Measurements from ENCODE around the gene OLIG2. TPM values are rescaled to one million over a fixed set of nuclear protein-coding genes. Genes with fewer than 3 reads are reported as not detected.

OLIG2 gene
- polyA plus RNA-seq, 1 experiment: not detected

- H3K4me3 ChIP-seq (ENCODE audit: low read depth, low read length): no peak overlapping the region
- ChIA-PET POLR2A (no interaction called here), CTCF (no interaction called here)
- no peaks in the 10 kb centered on the region for H3K36me3 ChIP-seq (ENCODE audit: control insufficient read depth, insufficient read depth, low read length)
- no peak for TF ChIP-seq CTCF (IDR thresholded peaks at IDR 0.05; ENCODE audit: insufficient read depth, low read depth, low read length)
- no peak for DNase-seq (ENCODE audit: low read depth)
- peaks cover 7% of the 10 kb centered on the region; the same call in 1 of the 2 replicates for H3K27me3 ChIP-seq (ENCODE audit: control insufficient read depth, insufficient read depth, low read length)
Observed at GRCh38 chr21:33047231-33047630, 21.5 kb downstream of the OLIG2 start.

GRCh38 chr21:33051925-33052324, 26.2 kb downstream of the OLIG2 start:
- Histone ChIP-seq H3K4me3 (ENCODE audit: low read depth, low read length) (no peak overlapping the region), H3K36me3 (ENCODE audit: control insufficient read depth, insufficient read depth, low read length) (no peaks in the 10 kb centered on the region), H3K27me3 (ENCODE audit: control insufficient read depth, insufficient read depth, low read length) (peaks cover 10% of the 10 kb centered on the region)
- no peak for TF ChIP-seq CTCF (IDR thresholded peaks at IDR 0.05; ENCODE audit: insufficient read depth, low read depth, low read length)
- ChIA-PET CTCF (no interaction called here), POLR2A (no interaction called here)
- no peak for DNase-seq (ENCODE audit: low read depth)

- no peak overlapping the region for H3K4me3 ChIP-seq (ENCODE audit: low read depth, low read length)
- H3K27me3 ChIP-seq (ENCODE audit: control insufficient read depth, insufficient read depth, low read length): peaks cover 6% of the 10 kb centered on the region
- ChIA-PET POLR2A (no interaction called here), CTCF (interaction anchor here (1.3 kb wide), 1 partner anchor 60 kb away, joined by 3 read pairs; no protein-coding TSS in a partner anchor)
- no peak for DNase-seq (ENCODE audit: low read depth)
- TF ChIP-seq CTCF (IDR thresholded peaks at IDR 0.05; ENCODE audit: insufficient read depth, low read depth, low read length): no peak
- H3K36me3 ChIP-seq (ENCODE audit: control insufficient read depth, insufficient read depth, low read length): no peaks in the 10 kb centered on the region
Observed at GRCh38 chr21:33053951-33054350, 28.2 kb downstream of the OLIG2 start.

- TF ChIP-seq CTCF (IDR thresholded peaks at IDR 0.05; ENCODE audit: insufficient read depth, low read depth, low read length): no peak
- ChIA-PET CTCF (interaction anchor here (1.2 kb wide), 1 partner anchor 26 kb away, joined by 4 read pairs; no protein-coding TSS in a partner anchor), POLR2A (no interaction called here)
- Histone ChIP-seq H3K4me3 (ENCODE audit: low read depth, low read length) (no peak overlapping the region), H3K36me3 (ENCODE audit: control insufficient read depth, insufficient read depth, low read length) (no peaks in the 10 kb centered on the region), H3K27me3 (ENCODE audit: control insufficient read depth, insufficient read depth, low read length) (peaks cover 11% of the 10 kb centered on the region)
- no peak for DNase-seq (ENCODE audit: low read depth)
Observed at GRCh38 chr21:33055991-33056390, 30.3 kb downstream of the OLIG2 start.

- DNase-seq (ENCODE audit: low read depth): no peak
- ChIA-PET POLR2A (no interaction called here), CTCF (no interaction called here)
- Histone ChIP-seq H3K36me3 (ENCODE audit: control insufficient read depth, insufficient read depth, low read length) (no peaks in the 10 kb centered on the region), H3K27me3 (ENCODE audit: control insufficient read depth, insufficient read depth, low read length) (peaks cover 11% of the 10 kb centered on the region), H3K4me3 (ENCODE audit: low read depth, low read length) (no peak overlapping the region)
- TF ChIP-seq CTCF (IDR thresholded peaks at IDR 0.05; ENCODE audit: insufficient read depth, low read depth, low read length): no peak
Observed at GRCh38 chr21:33057385-33057940, 31.7 kb downstream of the OLIG2 start.
